Limb (tissue), 2 donors: ENCODE results near the gene RALGPS1.

Experiments used
- DNase-seq, 2 donors: peaks; one replicate each; pipeline ENCODE4 v3.0.0-alpha.2; 2016; ENCODE audit errors: extremely low spot score in 2 of 2

Gene RALGPS1

DNA sequence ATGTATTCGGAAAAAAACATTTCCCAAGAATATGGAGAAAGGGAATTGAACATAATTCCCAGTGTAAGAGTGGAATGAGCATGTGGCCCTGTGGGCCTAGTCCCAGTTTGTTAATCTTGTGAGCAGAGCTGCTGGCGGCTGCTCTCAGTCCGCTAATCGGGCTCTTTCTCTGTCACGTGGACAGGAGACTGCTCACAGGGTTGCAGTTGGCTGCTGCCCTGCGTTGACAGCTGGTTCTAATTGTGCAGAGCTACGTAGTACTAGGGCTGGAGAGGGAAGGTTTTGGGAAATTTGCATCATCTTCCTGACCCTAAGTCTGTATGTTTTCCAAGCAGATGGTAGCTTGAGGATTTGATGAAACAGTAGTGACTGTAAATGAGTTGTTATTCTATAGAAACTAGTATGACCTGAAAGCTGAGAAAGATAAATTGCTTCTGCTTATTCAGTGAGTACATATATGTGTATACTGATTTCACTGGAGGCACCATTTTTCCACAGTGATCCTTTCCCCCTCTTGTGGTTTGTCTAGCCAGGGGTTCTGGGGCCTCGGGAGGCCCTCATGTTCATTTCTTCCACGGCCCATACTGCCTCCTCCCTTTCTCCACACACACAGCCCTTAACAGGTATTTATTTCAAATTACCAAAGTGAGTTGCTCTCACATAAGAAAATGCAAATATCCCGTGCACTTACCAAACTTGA, 107.2 kb downstream of the RALGPS1 start:
- DNase-seq = peak; percentile 85 to 93

DNA sequence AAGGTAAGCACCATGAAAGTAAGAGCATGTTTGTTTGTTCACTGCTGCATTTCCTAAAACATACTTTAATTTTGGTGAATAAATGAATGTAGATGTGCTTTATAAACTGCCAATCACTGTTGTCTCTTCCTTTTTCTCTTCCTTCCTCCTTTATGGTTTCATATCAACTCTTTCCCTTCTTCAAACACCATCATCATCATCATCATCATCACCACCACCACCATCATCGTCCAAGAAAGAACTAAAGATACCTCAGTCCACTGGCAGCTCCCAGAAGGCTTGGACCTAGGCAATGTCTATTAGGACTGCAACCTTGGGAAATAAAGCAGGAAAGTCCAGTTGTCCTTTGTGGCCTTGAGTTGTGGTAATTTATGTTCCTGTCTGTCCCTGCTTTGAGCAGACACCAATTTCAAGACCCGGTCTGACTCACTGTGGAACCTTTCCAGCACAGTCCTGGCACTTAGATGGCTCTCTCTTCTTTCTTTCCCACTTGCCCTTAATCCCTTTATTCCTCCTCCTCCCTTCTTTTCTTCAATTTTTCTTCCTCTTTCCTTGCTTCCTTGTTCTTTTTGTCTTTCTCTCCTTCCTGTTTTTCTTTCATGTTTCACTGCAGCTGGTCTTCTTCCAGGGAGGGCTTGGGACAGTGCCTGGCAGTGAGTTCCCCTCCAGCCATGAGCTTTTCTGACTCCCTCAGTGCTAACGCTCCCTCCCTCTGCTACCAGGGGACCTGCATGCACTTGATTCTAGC, 108.5 kb downstream of the RALGPS1 start:
- DNase-seq = no peak

DNA sequence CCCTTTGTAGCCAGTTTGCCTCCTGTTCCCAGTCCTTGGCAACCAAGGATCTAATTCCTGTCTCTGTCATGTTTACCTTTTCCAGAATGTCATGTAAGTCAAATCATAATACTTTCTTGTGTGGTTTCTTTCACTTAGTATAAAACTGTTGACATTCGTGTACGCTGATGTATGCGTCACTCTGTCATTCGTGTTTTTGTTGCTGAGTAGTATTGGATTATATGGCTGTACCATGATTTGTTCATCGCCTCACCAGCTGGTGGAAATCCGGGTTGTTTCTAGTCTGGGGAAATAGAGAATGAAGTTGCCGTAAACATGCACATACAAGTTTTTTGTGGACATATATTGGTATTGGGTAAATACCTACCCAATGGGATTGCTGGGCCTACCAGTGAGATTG, 110.5 kb downstream of the RALGPS1 start:
- no peak for DNase-seq

DNA sequence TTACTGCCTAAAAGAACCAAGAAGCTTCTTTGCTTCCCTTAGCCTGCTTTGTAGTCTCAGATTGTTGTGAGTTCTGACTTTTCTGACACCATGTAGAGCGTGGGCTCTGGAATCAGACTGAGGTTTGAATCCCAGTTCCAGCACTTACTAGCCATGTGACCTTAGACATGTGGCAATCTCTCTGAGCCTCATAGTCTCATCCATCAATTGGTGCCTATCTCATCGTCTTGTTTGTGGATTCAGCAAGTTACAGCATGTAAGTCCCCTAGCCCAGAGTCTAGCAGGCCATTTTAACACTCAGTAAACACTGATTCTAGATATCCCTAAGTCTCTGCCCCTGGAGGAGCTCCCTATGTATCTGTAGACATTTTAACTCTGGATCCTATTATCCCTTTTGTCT, 113.1 kb downstream of the RALGPS1 start:
- DNase-seq = no peak

DNA sequence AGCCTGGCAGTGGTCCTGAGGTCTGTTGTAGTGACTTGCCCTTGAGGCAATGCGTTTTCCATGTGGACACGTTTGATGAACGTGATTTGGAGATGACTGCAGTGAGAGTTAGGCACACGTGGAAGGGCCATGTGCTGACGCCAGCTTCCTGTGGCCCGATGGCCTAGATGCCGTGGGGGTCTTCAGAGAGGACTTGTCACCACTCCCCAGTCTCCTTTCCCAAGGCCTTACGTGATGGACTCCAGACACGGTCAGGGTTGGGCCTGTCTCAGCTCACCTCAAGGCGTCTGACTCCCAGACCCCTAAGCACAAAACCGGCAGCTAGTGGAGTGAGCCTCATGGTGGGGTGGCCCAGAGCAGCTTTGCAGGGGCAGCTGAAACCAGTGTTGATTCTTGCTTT, 115.0 kb downstream of the RALGPS1 start:
- DNase-seq = no peak

DNA sequence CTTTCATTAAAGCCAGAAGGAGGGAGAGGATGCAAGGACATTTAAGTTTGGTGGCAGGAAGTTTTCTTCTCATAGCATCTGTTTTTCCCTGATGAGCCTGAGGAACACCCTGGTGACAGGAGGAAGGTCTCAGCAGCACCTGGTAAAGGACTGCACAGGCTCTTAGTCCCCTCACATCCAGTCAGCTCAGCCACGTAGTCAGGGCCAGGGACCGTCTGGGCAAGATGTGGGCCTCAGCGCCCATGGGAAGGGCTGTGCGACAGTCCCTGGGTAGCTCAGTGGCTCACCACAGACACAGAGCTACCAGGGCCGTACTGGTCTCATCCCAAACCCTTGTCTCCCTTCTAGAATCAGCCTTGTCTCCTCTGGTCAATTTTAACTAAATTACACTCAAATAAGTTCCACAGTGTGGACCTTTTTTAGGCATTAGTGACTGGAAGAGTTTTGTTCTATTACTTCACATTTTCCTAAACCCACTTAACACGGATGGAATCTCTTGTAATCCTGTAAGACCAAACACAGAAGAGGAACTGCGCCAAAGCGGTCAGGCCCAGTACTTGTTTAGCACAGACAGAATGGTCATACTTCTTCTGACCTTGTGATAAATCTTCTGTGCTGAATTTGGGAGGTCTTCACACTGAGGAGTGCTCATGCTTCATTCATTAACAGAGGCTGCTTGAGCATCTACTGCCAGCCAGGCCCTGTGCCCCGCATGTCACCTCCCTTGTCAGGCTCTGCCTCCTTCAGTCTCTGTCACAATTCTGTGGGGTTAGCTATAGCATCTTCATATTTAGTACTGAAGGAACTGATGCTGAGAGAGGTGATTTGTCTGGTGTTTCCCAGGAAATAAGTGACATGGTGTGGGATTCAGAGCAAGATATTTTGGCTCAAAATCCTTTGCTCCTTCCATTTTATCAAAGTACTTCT, 116.5 kb downstream of the RALGPS1 start:
- DNase-seq = no peak

DNA sequence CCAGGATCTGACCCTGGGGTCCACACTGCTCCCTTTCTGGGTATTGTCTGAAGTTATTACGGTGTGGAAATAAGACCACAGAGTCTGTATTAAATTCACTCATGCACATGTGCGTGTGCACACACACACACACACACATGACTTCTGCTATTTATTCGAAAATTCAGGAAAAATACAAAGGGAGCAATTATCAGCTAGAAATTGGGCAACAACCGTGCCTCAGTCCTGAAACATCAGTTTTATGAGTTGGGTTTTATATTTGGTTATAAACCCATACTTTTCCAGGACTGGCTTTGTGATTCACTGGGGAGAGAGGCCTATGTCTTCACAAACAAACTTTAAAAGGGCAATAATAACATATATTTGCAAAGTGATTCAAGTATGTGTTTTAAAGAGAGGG, 117.7 kb downstream of the RALGPS1 start:
- no peak for DNase-seq

DNA sequence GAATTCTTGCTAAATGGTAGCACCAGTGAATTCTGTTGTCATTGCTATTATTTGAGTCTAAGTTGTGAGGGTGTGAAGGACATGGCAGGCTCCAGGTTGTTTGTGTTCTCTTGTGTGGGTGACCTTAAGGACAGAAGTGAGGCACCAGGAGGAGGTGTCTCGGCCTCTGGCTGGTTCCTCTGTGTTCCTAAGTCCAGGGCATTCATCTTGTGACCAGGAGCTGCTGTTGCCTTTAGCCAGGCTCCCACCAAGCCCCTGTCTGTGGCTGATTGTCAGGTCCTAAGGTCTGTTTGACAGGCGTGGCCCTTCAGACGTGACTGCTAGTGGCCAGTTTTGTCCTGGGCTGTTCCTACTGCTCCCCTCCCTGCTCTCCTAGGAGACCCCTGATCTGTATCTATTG, 118.5 kb downstream of the RALGPS1 start:
- no peak for DNase-seq

DNA sequence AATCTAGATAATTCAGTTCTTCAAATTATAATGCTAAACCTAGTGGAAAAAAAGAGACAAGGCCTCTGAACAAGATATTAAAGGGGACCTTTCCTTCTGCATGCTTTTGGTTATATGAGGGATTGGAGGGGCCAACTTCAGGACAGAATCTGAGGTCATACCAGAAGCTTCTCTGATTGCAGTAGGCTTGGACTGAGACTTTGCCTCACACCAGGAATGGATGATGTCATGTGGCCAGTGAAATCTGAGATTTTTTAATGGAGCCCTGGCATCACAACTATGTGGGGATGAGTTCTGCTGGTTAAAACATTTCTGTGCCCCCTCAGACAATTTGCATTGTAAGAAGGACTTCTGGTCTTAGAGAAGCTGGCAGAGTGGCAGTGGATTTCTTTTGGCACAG, 119.2 kb downstream of the RALGPS1 start:
- DNase-seq = no peak

DNA sequence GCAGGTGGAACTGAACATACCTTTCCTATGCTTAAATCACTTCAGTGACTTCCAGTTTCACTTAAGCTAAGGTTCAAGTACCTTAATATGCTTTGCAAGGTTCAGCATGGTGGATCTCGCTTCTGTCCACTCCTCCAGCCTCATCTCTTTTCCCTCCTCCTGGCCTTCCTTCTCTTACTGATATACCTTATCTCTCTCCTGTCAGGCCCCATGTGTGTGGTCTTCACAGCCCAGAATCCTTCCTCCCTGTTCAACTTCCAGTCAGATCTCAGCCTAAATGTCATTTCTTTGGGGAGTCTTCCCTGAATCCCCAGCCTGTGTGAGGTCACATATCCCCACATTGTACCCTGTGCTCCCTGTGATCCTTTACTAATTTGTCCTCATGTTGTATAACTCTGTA, 120.1 kb downstream of the RALGPS1 start:
- no peak for DNase-seq

DNA sequence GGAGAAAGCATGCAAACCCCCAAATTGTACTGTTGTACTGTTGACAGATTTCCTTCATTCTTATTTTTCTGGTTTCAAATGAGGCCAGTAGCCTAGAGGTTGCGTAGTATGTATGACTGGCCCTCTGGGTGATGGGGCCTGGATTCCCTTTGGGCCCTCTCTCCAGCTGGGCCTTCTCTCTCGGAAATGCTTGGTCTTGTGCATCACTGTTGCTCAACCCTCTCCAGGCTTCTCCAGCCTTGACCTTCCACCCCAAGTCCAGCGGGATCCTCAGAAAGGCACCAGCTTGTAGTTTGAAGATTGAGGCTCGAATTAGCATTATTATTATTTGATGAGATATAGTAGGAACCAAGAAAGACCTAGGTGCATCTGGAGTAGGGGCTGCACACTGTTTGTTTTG, 120.8 kb downstream of the RALGPS1 start:
- DNase-seq = no peak

DNA sequence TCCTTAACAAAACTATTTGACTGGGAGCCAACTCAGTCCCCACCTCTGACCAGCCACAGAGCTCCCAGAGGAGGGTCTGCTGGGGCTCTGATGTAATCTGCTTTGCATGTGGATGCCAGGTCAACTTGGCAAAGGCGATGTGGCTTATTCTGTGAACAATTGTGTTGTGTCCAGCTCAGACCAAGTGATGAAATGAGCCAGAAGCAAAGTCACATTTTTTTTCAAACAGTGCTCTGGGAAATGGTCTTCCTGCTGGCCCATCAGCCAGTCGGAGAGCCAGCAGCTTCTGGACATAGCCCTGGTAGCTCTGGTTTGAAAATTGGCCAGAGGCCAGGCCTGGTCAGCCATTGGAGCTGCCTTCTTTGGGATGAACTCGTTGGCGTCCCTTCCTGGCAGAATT, 121.4 kb downstream of the RALGPS1 start:
- DNase-seq = no peak

DNA sequence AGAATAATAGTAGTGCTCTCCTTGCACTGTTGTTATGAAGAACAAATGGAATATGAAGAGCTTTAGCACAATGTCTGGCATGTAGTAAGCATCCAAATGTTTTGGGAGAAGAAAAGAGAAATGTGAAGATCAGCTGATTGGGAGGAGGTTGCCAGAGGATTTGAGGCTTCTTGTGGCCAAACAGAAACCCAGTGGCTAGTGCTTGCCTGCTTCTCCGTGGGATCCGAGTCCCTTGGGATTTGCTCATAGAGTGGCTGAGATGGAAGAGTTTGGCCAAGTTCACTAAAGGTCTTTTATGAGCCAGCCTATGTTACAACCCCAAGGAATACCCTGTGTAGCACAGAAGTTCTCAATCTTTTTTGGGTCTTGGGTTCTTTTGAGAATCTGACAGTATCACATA, 121.9 kb downstream of the RALGPS1 start:
- DNase-seq = no peak

DNA sequence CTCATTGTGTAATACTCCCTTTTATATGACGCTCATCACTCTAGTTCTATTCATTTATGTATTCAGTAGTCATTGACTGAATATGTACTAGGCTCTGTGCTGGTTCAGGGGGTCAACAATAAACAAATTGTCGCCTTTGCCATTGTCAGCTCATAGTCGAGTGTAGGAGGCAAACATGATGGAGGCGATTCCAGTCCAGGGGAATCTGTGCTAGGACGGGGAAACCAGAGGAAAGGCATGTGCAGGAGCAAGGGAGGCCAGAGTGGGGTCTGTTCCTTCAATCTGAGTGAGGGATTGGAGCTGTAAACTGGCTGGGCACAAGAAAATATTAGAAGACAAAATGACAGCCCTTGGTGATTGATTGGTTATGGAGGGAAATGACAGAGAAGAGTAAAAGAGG, 123.9 kb downstream of the RALGPS1 start:
- no peak for DNase-seq

DNA sequence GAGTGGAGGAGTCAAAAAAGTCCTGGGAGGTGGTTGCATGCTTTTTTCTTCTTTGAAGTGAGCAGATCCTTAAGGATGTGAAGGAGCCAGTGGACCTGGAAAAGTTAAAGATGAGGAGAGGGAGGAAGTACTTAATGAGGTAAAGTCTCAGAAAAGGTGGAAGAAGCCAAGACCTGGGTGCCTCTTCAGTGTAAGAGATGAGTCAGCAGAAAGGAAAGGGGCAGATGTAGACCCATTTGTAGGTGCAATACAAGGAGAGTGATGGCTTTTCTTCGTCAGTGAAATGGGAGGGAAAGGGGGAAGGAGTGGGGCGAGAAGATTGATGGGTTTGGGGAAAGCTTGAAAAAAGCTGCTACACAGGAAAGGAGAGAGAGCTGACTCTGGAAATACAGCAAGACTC, 124.9 kb downstream of the RALGPS1 start:
- no peak for DNase-seq

DNA sequence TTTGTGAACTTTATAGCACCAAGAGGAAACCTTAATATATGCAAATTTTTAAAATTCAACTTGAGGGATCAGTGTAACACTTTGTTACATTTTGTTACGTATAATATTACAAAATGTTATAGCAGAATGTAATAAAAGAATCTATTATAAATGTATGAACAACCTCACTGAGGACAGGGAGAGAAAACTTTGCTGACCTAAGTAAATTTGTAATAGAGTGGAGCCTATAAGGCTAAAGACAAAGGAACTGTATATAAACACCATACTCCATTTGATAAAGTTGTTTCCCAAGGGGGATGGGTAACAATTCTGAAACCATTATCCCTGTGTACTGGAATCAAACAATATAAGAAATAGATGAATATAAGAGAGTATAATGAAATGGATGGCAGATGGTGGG, 130.6 kb downstream of the RALGPS1 start:
- DNase-seq = no peak

DNA sequence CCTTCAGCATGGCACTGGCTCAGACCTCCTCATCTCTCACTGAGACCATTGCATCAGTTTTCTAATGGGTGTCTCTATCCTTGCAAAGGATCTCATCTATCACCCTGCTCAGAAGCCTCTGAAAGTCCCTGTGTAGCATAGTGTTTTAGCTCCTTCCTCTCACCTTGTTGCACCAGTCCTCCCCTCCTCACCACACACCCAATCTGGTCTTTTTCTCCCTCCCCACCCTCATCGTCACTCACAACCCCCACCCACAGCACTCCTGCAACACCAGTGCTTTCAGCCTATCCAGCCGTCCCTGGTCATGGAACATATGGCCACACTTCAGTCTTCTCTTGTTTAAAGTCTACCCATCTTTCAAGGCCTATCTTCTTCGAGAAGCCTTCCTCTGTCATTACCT, 133.4 kb downstream of the RALGPS1 start:
- DNase-seq = no peak

DNA sequence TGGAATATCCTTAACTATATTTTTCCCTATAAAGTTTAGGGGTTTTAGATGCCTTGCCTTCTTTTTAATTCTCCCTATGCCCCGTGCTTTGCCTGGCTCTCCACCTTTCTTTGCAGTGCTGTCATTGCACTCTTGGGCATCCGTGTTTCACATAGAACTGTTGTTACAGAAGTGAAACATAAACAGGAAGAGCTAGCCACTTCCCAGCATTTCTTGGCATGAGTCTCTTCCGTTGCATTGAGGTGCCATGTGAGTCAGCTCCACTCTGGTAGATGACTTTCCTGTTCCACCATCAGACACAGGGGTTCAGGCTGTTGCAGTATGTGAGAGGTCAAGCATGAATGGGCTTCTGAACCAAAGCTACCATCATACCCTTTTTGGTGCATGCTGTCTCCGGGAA, 134.5 kb downstream of the RALGPS1 start:
- DNase-seq = no peak

DNA sequence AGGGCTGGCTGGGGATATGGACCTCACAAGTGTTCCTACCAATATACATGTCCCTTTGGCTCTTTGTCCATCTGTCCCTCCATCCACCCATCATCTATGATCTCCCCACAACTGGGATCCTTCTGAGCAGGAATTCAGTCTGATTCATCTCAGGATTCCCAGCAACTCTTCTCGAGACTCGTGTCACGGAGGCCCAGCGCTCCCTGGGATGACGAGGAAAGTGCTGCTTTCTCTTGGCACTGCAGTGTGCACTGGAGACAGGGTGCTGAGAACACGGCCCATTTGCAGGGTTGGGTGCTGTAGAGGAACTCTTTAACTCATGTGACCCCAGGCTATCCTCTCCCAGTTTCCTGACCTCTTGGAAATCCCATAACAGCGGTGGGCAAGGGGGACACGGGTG, 135.0 kb downstream of the RALGPS1 start:
- no peak for DNase-seq

DNA sequence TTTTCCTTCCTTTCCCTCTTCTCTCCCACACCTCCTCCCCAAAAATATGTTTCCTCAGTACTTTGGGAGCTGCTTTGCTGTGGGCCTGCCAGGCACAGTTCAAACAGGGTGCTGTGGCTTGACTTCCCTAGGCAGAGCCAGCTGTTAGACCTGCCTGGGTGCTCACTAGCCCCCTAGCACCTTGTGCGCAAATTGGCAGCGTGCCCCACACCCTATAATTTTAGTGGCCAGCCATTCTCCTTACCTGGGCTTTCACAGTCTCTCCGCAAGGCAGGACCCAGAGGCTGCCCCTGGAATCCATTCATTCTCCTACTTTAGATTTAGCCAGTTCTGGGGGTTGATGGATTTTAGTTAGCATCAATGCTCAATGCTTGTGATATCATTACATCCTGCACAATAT, 135.6 kb downstream of the RALGPS1 start:
- no peak for DNase-seq

DNA sequence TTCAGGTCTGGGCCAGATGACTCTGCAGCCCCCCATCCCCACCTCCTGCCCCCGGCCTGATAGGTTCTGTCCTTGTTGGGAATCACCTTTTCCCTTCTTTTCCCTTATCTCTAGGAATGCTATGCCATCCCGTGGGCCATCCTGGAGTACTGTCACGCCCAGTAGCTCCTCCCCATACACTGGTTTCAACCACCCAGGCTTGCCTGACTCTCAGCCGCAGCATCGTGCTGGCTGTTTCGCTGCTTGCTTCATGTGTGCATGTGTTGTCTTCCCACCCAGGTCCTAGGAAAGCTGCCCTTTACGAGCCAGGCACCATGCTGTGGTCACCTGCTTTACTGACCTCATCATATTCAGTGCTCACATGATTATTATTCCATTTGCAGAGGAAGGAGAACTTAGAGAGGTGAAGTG, 136.0 kb downstream of the RALGPS1 start:
- DNase-seq = no peak

DNA sequence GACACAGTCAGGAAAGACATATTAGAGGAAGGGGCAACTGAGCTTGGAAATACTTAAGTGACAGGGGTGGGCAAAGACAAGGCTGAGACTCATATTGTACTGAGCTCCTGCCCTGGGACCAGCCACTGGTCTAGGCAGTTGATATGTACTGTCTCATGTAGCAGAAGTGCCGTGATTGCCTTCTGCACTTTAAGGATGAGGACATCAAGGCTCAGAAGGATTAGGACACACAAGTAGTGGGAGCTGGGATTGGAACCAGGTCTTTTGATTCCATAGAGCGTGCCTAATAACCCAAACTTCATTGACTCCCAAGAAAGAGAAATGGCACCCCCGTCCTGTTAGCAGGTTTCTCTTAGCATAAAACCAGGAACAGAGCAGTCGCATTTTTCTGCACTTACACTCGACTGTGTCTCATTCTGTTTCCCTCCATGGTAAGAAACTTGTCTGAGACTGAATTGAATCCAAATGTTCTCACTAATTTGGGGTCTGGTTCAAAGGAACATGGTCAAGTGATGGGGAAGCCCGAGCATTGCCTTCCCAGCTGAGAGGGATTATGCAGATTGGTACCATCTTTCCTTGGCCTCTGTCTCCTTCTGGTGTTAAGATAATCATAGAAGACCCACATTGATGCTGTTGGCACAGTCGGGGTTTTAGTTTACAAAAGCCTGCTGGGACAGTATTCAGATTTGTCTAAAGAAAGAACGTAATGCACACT, 137.5 kb downstream of the RALGPS1 start:
- DNase-seq = no peak
